HepG2 (cell line): ENCODE results near the gene DNAJB6. TPM values are rescaled to one million over a fixed set of nuclear protein-coding genes. Genes with fewer than 3 reads are reported as not detected.

Experiments used
- ATAC-seq: fragments of 200-7000 bp; cut with Tn5 transposase; 3 replicates; pipeline ENCODE4 v1.9.1; 2020; ENCODE audit warnings: mild to moderate bottlenecking, moderate library complexity
- BruUV-seq: library from RNA; stranded (reverse); fragments of 400-500 nt; replicated peaks from 2 replicates; lab custom pipeline; 2021; lab: Mats Ljungman, UMichigan
- CTCF ChIA-PET: fragments of 300-600 bp; formaldehyde crosslinking; extraction: SDS; loops from one replicate; lab custom pipeline; 2021; ENCODE audit warnings: low total read pairs, inconsistent platforms, low intra/inter-chr PET ratio; lab: Yijun Ruan, JAX
- POLR2A ChIA-PET: fragments of 350-600 bp; sonication (Branson Sonifier 250); formaldehyde crosslinking; loops from one replicate; lab custom pipeline; 2020; ENCODE audit warnings: antibody characterized with exemption, inconsistent platforms; lab: Yijun Ruan, JAX
- DNase-seq: peaks from one replicate; pipeline ENCODE4 v3.0.0-alpha.2; 2015; ENCODE audit warnings: low spot score
- FAIRE-seq: peaks from 3 replicates; lab custom pipeline; 2011; peaks lifted over from hg19 to GRCh38; lab: Jason Lieb, UNC
- H2AFZ ChIP-seq: one replicate; pipeline ENCODE4 v1.6.1; 2011; ENCODE audit warnings: low read length, inconsistent platforms
- H3K27ac ChIP-seq: fragments of 300-600 bp; 3 replicates; pipeline ENCODE4 v1.8.0; 2011; ENCODE audit warnings: mixed run types, mild to moderate bottlenecking, mixed read lengths, low read length, inconsistent platforms; ENCODE audit not compliant: insufficient read depth; ENCODE audit errors: extremely low read length
- H3K27me3 ChIP-seq, 2 experiments: fragments of 200-600 bp in 1 of 2; 2 replicates in 1 of 2; 3 replicates in 1 of 2; pipeline versions ENCODE4 v1.6.0 to v1.8.0; 2011; ENCODE audit warnings: low read length in 2 of 2, mild to moderate bottlenecking in 2 of 2, moderate library complexity in 2 of 2, inconsistent platforms in 1 of 2; ENCODE audit not compliant: insufficient read depth in 2 of 2, control insufficient read depth in 1 of 2
- H3K36me3 ChIP-seq, 2 experiments: fragments of 200-600 bp in 1 of 2; replicated peaks in 1 of 2; 2 replicates in 1 of 2; 3 replicates in 1 of 2; pipeline versions ENCODE4 v1.5.1 to v1.8.0; 2011; ENCODE audit warnings: low read length in 2 of 2, inconsistent platforms in 1 of 2; ENCODE audit not compliant: insufficient read depth in 2 of 2, control insufficient read depth in 1 of 2
- H3K4me1 ChIP-seq: 2 replicates; pipeline ENCODE4 v1.5.1; 2012; ENCODE audit warnings: low read length, inconsistent platforms; ENCODE audit not compliant: insufficient read depth
- H3K4me2 ChIP-seq: 2 replicates; pipeline ENCODE4 v1.6.0; 2011; ENCODE audit warnings: low read depth, low read length, inconsistent platforms
- H3K4me3 ChIP-seq, 3 experiments: fragments of 200-600 bp in 1 of 3; sonication (generic), shearing (Covaris generic) in 1 of 3; replicated peaks in 1 of 3; 2 replicates each; pipeline ENCODE4 v1.5.1; 2011 to 2016; ENCODE audit warnings: low read length in 3 of 3, inconsistent platforms in 2 of 3, low read depth in 2 of 3, mild to moderate bottlenecking in 2 of 3, control low read depth in 1 of 3, mixed read lengths in 1 of 3; ENCODE audit not compliant: insufficient read depth in 1 of 3
- H3K79me2 ChIP-seq: one replicate; pipeline ENCODE4 v1.6.1; 2011; ENCODE audit warnings: low read length, inconsistent platforms; ENCODE audit not compliant: insufficient read depth
- H3K9ac ChIP-seq: 2 replicates; pipeline ENCODE4 v1.6.0; 2011; ENCODE audit warnings: mild to moderate bottlenecking, low read depth, low read length, inconsistent platforms; ENCODE audit not compliant: insufficient read depth
- H3K9me3 ChIP-seq: 2 replicates; pipeline ENCODE4 v1.5.1; 2012; ENCODE audit warnings: mild to moderate bottlenecking, low read length
- H4K20me1 ChIP-seq: 2 replicates; pipeline ENCODE4 v1.6.0; 2011; ENCODE audit warnings: inconsistent platforms, mild to moderate bottlenecking, low read length, moderate library complexity; ENCODE audit not compliant: insufficient read depth
- FOXC1 ChIP-seq: sonication (generic); formaldehyde crosslinking; IDR thresholded peaks from 2 replicates; pipeline ENCODE4 v1.8.0; 2022; ENCODE audit warnings: mild to moderate bottlenecking, missing genetic modification reagents, borderline replicate concordance
- HNRNPL ChIP-seq: fragments of 200-400 bp; formaldehyde crosslinking; IDR thresholded peaks from 2 replicates; pipeline ENCODE4 v1.6.1; 2017; ENCODE audit warnings: mild to moderate bottlenecking, low read depth, low read length
- HNRNPUL1 ChIP-seq: fragments of 200-400 bp; formaldehyde crosslinking; IDR thresholded peaks from 2 replicates; pipeline ENCODE4 v1.6.1; 2017; ENCODE audit warnings: low read depth, mild to moderate bottlenecking, low read length, moderate library complexity
- MAFK ChIP-seq, 2 experiments: IDR thresholded peaks in 1 of 2; conservative IDR thresholded peaks in 1 of 2; 2 replicates each; pipeline ENCODE4 v1.6.1; 2011; ENCODE audit warnings: improper control_type of control experiment in 2 of 2, low read length in 2 of 2
- MIXL1 ChIP-seq: IDR thresholded peaks from 2 replicates; pipeline ENCODE4 v1.6.1; 2016
- PAWR ChIP-seq: sonication (generic); formaldehyde crosslinking; IDR thresholded peaks from 2 replicates; pipeline ENCODE4 v1.4.0; 2020; ENCODE audit warnings: missing genetic modification reagents, mild to moderate bottlenecking, borderline replicate concordance
- RFX1 ChIP-seq: fragments of 450-650 bp; IDR thresholded peaks from 2 replicates; pipeline ENCODE4 v1.6.1; 2017
- TMF1 ChIP-seq: sonication (generic); formaldehyde crosslinking; IDR thresholded peaks from 2 replicates; pipeline ENCODE4 v1.8.1; 2022; ENCODE audit warnings: low read depth, missing genetic modification reagents
- ZBTB37 ChIP-seq: sonication (generic); formaldehyde crosslinking; IDR thresholded peaks from 2 replicates; pipeline ENCODE4 v1.4.0; 2020; ENCODE audit warnings: mild to moderate bottlenecking, missing genetic modification reagents
- ZNF251 ChIP-seq: sonication (generic); formaldehyde crosslinking; IDR thresholded peaks from 2 replicates; pipeline ENCODE4 v1.9.0; 2021; ENCODE audit warnings: mild to moderate bottlenecking, missing genetic modification reagents
- ZNF484 ChIP-seq: sonication (generic); formaldehyde crosslinking; IDR thresholded peaks from 2 replicates; pipeline ENCODE4 v1.5.1; 2020; ENCODE audit warnings: mild to moderate bottlenecking, low read depth, missing genetic modification reagents, borderline replicate concordance
- WGBS: methylation state at CpG from one replicate; pipeline ENCODE4 v1.1.6; 2017; ENCODE audit warnings: low lambda C conversion rate; 5-methylcytosine and 5-hydroxymethylcytosine counted together
- in situ Hi-C: cut with HindIII; loops from 2 replicates; pipeline ENCODE4 v1.10.0; 2017; ENCODE audit warnings: low pct_unique_long_range_greater_than_20kb; ENCODE audit not compliant: extremely low pct_ligation_motif_present
- intact Hi-C: fragments of 100-400 bp; cut with micrococcal nuclease; formaldehyde crosslinking; loops from one replicate; pipeline ENCODE4 v1.10.0; 2022; ENCODE audit not compliant: unreplicated experiment
- polyA plus RNA-seq, 8 experiments: library from polyadenylated mRNA; depleted of rRNA in 3 of 8; stranded (reverse) in 7 of 8; unstranded in 1 of 8; fragments of >200 nt; fragmentation: Illumina TruSeq in 4 of 8; extraction: Trizol in 4 of 8; gene quantifications; 2 replicates each; pipeline versions ENCODE4 v1.2.1 to v1.2.3, GENCODE V29; 2011 to 2016; ENCODE audit warnings: low read depth in 4 of 8, missing spikeins in 1 of 8, mixed read lengths in 1 of 8; ENCODE audit not compliant: insufficient read depth in 1 of 8
- total RNA-seq, 5 experiments: library from RNA; depleted of rRNA; stranded (reverse); fragments of >200 nt; fragmentation: Illumina TruSeq; extraction: Trizol; gene quantifications; 2 replicates each; pipeline ENCODE4 v1.2.3, GENCODE V29; 2016; ENCODE audit warnings: low read depth in 1 of 5
- TF ChIP-seq, protein P1 (sequence below): sonication (generic); formaldehyde crosslinking; IDR thresholded peaks from 2 replicates; pipeline ENCODE4 v1.8.0; 2022; ENCODE audit warnings: mild to moderate bottlenecking, missing genetic modification reagents; ENCODE audit not compliant: insufficient replicate concordance
- TF ChIP-seq, protein P2 (sequence below): sonication (generic); formaldehyde crosslinking; IDR thresholded peaks from 2 replicates; pipeline ENCODE4 v1.5.0; 2020; ENCODE audit warnings: mild to moderate bottlenecking, missing genetic modification reagents
- TF ChIP-seq, protein P3 (sequence below): IDR thresholded peaks from 2 replicates; pipeline ENCODE4 v1.6.1; 2012; ENCODE audit warnings: inconsistent platforms

The DNAJB6 gene
- total and polyA plus RNA-seq, 2 of the 13 experiments (the other 11 are each of a cell fraction or from before 2014, with no cell fraction given): 29.9 to 53.9 TPM

- no peak for FAIRE-seq
Measured at GRCh38 chr7:157373493-157373892, 36.7 kb downstream of the DNAJB6 start.

DNA sequence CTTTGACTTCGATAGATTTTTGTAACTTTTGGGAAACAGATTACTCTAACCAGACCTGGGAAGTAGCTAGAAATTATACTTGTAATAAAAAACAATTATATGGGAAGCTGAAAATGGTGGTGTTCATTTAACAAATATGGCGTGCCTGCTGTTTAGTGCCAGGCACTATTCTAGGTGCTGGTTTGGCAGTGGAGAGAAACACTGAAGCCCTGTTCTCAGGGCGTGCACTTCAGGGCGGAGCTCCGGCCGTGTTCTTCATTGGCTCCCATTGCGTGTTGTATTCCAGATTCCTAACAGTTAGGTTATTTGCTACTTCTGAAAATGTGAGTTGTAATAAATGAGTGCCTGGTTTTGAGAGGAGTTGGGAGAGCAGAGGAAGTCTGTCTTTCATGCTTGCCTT, 38.6 kb downstream of the DNAJB6 start:
- in situ Hi-C loops: no loop called here
- no peak overlapping the region for H3K9ac ChIP-seq
- WGBS: 100% methylated on average over 7 of the region's 7 CpGs
- H3K27me3 ChIP-seq: no peaks in the 10 kb centered on the region
- H3K4me1 ChIP-seq: no peaks in the 10 kb centered on the region
- peaks cover 44% of the 10 kb centered on the region for H3K79me2 ChIP-seq
- ATAC-seq (no peak), DNase-seq (no peak), FAIRE-seq (no peak)
- H2AFZ ChIP-seq: no peak overlapping the region
- ChIA-PET CTCF (no interaction called here), POLR2A (no interaction called here)
- intact Hi-C loops: no loop called here
- no peak overlapping the region for H3K4me2 ChIP-seq
- H4K20me1 ChIP-seq: peaks cover 29% of the 10 kb centered on the region
- no peak overlapping the region for H3K27ac ChIP-seq
- H3K9me3 ChIP-seq: no peaks in the 10 kb centered on the region
- peaks cover 26 to 65% of the 10 kb centered on the region in 2 experiments for H3K36me3 ChIP-seq
- no TSS peak for BruUV-seq
- H3K4me3 ChIP-seq: no peak overlapping the region
- TF ChIP-seq ZNF484 (CRISPR knock-in tag): no peak
- TF ChIP-seq PAWR (CRISPR knock-in tag): no peak
- TF ChIP-seq MAFK (conservative IDR thresholded peaks at IDR 0.05 in 1 of 2, IDR thresholded peaks at IDR 0.05 in 1 of 2; ENCODE audit: low read length in 2 of 2): no peak
- no peak for TF ChIP-seq HNRNPL
- TF ChIP-seq RFX1: no peak
- TF ChIP-seq MIXL1 (CRISPR knock-in tag): no peak
- TF ChIP-seq, protein P1, sequence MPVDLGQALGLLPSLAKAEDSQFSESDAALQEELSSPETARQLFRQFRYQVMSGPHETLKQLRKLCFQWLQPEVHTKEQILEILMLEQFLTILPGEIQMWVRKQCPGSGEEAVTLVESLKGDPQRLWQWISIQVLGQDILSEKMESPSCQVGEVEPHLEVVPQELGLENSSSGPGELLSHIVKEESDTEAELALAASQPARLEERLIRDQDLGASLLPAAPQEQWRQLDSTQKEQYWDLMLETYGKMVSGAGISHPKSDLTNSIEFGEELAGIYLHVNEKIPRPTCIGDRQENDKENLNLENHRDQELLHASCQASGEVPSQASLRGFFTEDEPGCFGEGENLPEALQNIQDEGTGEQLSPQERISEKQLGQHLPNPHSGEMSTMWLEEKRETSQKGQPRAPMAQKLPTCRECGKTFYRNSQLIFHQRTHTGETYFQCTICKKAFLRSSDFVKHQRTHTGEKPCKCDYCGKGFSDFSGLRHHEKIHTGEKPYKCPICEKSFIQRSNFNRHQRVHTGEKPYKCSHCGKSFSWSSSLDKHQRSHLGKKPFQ: no peak
- TF ChIP-seq HNRNPUL1: no peak
- TF ChIP-seq FOXC1 (CRISPR knock-in tag): no peak
- TF ChIP-seq, protein P2, sequence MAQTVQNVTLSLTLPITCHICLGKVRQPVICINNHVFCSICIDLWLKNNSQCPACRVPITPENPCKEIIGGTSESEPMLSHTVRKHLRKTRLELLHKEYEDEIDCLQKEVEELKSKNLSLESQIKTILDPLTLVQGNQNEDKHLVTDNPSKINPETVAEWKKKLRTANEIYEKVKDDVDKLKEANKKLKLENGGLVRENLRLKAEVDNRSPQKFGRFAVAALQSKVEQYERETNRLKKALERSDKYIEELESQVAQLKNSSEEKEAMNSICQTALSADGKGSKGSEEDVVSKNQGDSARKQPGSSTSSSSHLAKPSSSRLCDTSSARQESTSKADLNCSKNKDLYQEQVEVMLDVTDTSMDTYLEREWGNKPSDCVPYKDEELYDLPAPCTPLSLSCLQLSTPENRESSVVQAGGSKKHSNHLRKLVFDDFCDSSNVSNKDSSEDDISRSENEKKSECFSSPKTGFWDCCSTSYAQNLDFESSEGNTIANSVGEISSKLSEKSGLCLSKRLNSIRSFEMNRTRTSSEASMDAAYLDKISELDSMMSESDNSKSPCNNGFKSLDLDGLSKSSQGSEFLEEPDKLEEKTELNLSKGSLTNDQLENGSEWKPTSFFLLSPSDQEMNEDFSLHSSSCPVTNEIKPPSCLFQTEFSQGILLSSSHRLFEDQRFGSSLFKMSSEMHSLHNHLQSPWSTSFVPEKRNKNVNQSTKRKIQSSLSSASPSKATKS (CRISPR knock-in tag): no peak
- TF ChIP-seq, protein P3, sequence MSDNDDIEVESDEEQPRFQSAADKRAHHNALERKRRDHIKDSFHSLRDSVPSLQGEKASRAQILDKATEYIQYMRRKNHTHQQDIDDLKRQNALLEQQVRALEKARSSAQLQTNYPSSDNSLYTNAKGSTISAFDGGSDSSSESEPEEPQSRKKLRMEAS: no peak
- TF ChIP-seq TMF1 (CRISPR knock-in tag): no peak
- TF ChIP-seq ZBTB37 (CRISPR knock-in tag): no peak

More at GRCh38 chr7:157373493-157373892, 36.7 kb downstream of the DNAJB6 start:
- in situ Hi-C loops: no loop called here
- no peak for TF ChIP-seq ZNF251 (CRISPR knock-in tag)
- H3K9ac ChIP-seq: no peak overlapping the region
- DNase-seq: no peak
- H2AFZ ChIP-seq: no peak overlapping the region
- ATAC-seq: no peak
- CTCF ChIA-PET: no interaction called here
- peaks cover 18% of the 10 kb centered on the region; the same call in 1 of the 2 replicates for H4K20me1 ChIP-seq
- H3K4me2 ChIP-seq: no peak overlapping the region
- no peaks in the 10 kb centered on the region for H3K27me3 ChIP-seq
- H3K9me3 ChIP-seq: no peaks in the 10 kb centered on the region
- H3K4me1 ChIP-seq: no peaks in the 10 kb centered on the region
- 94% methylated on average over 7 of the region's 7 CpGs for WGBS
- H3K27ac ChIP-seq: no peak overlapping the region
- POLR2A ChIA-PET: no interaction called here
- peaks cover 34% of the 10 kb centered on the region for H3K79me2 ChIP-seq
- no TSS peak for BruUV-seq
- intact Hi-C loops: loop anchor here (5.0 kb wide), 1 partner anchor 206 kb away; no protein-coding TSS in a partner anchor
- no peak overlapping the region for H3K4me3 ChIP-seq
- H3K36me3 ChIP-seq: peaks cover 29 to 76% of the 10 kb centered on the region in 2 experiments
